ENCODE results near the gene TAS1R2. TPM values are rescaled to one million over a fixed set of nuclear protein-coding genes. Genes with fewer than 3 reads are reported as not detected.

TAS1R2 gene
- total and polyA plus RNA-seq, 2 of the 8 experiments (the other 6 are each of a cell fraction or from before 2014, with no cell fraction given) = not detected

DNA sequence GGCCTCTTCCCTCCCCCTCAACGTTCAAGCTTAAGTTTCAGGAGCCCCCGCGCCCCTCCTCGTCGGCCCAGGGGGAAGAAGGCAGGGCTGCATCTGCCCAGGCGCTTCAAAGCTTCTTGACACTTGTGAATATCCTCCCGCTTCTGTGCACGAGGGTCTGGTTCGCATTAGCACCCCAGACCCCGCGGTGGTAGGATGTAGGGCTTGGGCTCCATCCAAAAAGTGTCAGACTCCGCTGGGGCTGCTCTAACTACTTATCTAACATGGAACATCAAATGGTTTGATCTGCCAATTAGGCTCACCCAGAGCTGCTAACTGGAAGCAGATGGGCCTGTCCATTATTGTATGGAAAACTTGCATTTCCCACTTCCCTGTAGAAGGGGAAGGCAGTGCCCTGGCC is 28.9 kb downstream of the TAS1R2 start:
- Histone ChIP-seq H4K5ac (ENCODE audit: insufficient read length, low read depth, low read length) (no peak overlapping the region), H2BK20ac (ENCODE audit: low read length) (no peak overlapping the region), H3K14ac (ENCODE audit: insufficient read length) (no peak overlapping the region), H4K8ac (ENCODE audit: extremely low read depth, insufficient read depth, low read length) (no peak overlapping the region), H4K20me1 (replicated peaks in 1 of 2; ENCODE audit: control insufficient read depth in 1 of 2, insufficient read depth in 2 of 2, low read length in 2 of 2) (no peaks in the 10 kb centered on the region), H3K79me2 (ENCODE audit: control insufficient read depth in 1 of 2, insufficient read depth in 2 of 2, low read length in 2 of 2) (no peaks in the 10 kb centered on the region), H3K9ac (replicated peaks in 1 of 4; ENCODE audit: extremely low read depth in 1 of 4, low read depth in 3 of 4, low read length in 3 of 4) (no peak overlapping the region), H2BK12ac (ENCODE audit: low read depth, low read length) (no peak overlapping the region), H3K27ac (ENCODE audit: low read depth, low read length) (no peak overlapping the region), H3K23ac (ENCODE audit: insufficient read length) (no peak overlapping the region), H3K23me2 (ENCODE audit: low read depth, low read length) (peaks cover 3% of the 10 kb centered on the region; the same call in 1 of the 2 replicates), H3K27me3 (replicated peaks in 1 of 4; ENCODE audit: control insufficient read depth in 3 of 4, extremely low read depth in 1 of 4, insufficient read depth in 3 of 4, low read length in 3 of 4) (peaks cover 0 to 9% (median 1%) of the 10 kb centered on the region in 4 experiments; a peak in 3 of 7 replicates), H2AK5ac (ENCODE audit: low read depth, low read length) (no peak overlapping the region), H3K56ac (replicated peaks; ENCODE audit: insufficient read length, low read depth, low read length) (no peak overlapping the region), H3K4me3 (ENCODE audit: extremely low read depth in 1 of 4, insufficient read depth in 2 of 4, low read depth in 3 of 4, low read length in 4 of 4) (no peak overlapping the region), H2BK120ac (replicated peaks; ENCODE audit: low read depth, low read length) (no peak overlapping the region), H3K18ac (ENCODE audit: extremely low read depth, low read length) (no peak overlapping the region), H3K4ac (replicated peaks; ENCODE audit: insufficient read length, low read depth, low read length) (no peak overlapping the region), H3K4me1 (replicated peaks in 1 of 4; ENCODE audit: control insufficient read depth in 3 of 4, insufficient read depth in 4 of 4, low read length in 3 of 4) (no peaks in the 10 kb centered on the region), H3K9me3 (ENCODE audit: insufficient read depth in 2 of 2, low read depth in 1 of 2, low read length in 1 of 2) (peaks cover 24 to 30% of the 10 kb centered on the region in 2 experiments), H3K4me2 (ENCODE audit: insufficient read depth in 1 of 2, low read depth in 2 of 2, low read length in 2 of 2) (no peak overlapping the region), H3K36me3 (ENCODE audit: control insufficient read depth in 2 of 4, insufficient read depth in 4 of 4, low read length in 3 of 4) (no peaks in the 10 kb centered on the region), H4K91ac (replicated peaks; ENCODE audit: insufficient read length, low read length) (no peak overlapping the region), H2BK5ac (ENCODE audit: low read depth, low read length) (no peak overlapping the region), H2AFZ (ENCODE audit: low read length) (no peak overlapping the region), H3K79me1 (ENCODE audit: low read depth, low read length) (no peaks in the 10 kb centered on the region), H2BK15ac (ENCODE audit: low read length) (no peak overlapping the region)
- ChIA-PET POLR2A (ENCODE audit: partially characterized antibody) (no interaction called here), CTCF (ENCODE audit: partially characterized antibody) (interaction anchor here (0.7 to 2.4 kb wide), 4 partner anchors 14 to 1216 kb away, joined by 3 to 9 read pairs (median 5); no protein-coding TSS in a partner anchor)
- WGBS, 2 experiments (ENCODE audit: extremely low coverage in 1 of 2, insufficient coverage in 1 of 2, insufficient read length in 1 of 2, insufficient replicate concordance in 2 of 2, low coverage in 1 of 2, low lambda C conversion rate in 2 of 2, missing lambda C conversion rate in 1 of 2) = 82% methylated on average over 11 of the region's 12 CpGs; no CpG with 5 or more reads in 1 of the 2 experiments
- no peak for DNase-seq (ENCODE audit: low read depth in 1 of 2, low spot score in 2 of 2)
- no peak for TF ChIP-seq BACH1 (IDR thresholded peaks at IDR 0.05; ENCODE audit: low read length)
- no peak for TF ChIP-seq NANOG (IDR thresholded peaks at IDR 0.05; ENCODE audit: insufficient read depth, low read depth, low read length, poor library complexity, severe bottlenecking)
- no peak for FAIRE-seq
